GM19467 (cell line): ENCODE data around the gene IQCH.

Source experiments
- ATAC-seq: cut with Tn5 transposase; IDR thresholded peaks from one replicate; pipeline ENCODE4 v1.9.1; 2021; ENCODE audit warnings: mild to moderate bottlenecking, moderate library complexity; ENCODE audit not compliant: unreplicated experiment

The IQCH gene

GRCh38 chr15:67386947-67387346 is 132.4 kb downstream of the IQCH start:
- ATAC-seq: no peak

GRCh38 chr15:67389975-67390374 is 135.4 kb downstream of the IQCH start:
- no peak for ATAC-seq

- no peak for ATAC-seq
These were observed 140.5 kb downstream of the IQCH start for GRCh38 chr15:67394873-67395639.

GRCh38 chr15:67396114-67396513 is 141.5 kb downstream of the IQCH start:
- no peak for ATAC-seq

- no peak for ATAC-seq
These were observed 142.6 kb downstream of the IQCH start for GRCh38 chr15:67397139-67397538.

GRCh38 chr15:67399925-67400324 is 145.3 kb downstream of the IQCH start:
- no peak for ATAC-seq

- no peak for ATAC-seq
These were observed 146.3 kb downstream of the IQCH start for GRCh38 chr15:67400890-67401289.

GRCh38 chr15:67401336-67401735 is 146.8 kb downstream of the IQCH start:
- no peak for ATAC-seq

DNA sequence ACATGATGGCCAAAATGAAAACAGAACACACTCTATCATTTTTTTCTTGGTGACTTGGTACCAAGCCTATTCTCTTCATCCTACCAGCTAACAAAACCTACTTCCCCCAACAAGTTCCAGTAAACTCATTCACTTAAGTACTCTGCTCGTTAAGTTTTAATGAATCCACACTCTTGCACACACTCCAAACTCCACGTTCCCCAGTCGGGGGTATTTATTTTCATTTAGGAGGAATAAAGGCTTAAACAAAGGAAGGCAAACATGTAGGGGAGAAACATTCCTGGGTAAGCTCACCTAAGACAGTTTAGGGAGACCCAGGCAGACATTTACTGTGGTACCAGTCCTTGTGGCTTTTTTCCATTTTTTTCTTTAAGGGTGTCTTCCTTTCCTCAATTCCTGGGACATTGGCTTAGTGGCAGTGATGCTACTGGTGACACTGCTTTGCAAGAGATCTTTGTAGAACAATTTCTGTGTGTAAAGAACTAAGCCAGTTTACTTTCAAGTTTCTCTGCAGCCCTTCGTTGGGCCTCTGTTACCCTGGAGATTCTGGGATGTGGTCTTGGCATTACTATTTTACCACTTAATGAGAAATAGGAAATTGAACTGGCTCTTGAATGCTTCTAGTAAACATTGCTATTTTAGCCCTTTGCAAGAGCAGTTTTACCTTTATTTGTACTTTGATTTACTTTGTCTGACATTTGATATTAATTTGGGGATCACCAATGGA is 149.0 kb downstream of the IQCH start:
- ATAC-seq: no peak

- no peak for ATAC-seq
These were observed 150.9 kb downstream of the IQCH start for GRCh38 chr15:67405208-67406191.

GRCh38 chr15:67406257-67406861 is 151.8 kb downstream of the IQCH start:
- ATAC-seq: no peak

DNA sequence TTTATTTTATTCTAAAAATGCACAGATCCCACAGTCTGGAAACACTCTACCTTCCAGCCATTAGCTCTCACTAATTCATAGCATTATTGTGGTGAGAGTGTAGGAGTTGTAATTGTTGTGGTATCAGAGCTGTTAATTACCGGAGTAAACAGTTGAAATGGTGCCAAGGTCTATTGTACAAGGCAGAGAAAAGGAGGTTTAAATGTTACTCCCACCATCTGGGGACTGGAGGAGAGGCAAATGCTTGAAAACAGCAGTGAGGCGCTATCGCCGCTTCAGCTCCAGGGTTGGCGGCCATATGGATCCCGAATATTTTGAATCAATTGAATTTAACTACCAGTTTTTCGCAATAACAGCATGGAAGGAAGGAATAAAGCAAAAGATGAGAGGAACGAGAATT is 153.2 kb downstream of the IQCH start:
- ATAC-seq: no peak

DNA sequence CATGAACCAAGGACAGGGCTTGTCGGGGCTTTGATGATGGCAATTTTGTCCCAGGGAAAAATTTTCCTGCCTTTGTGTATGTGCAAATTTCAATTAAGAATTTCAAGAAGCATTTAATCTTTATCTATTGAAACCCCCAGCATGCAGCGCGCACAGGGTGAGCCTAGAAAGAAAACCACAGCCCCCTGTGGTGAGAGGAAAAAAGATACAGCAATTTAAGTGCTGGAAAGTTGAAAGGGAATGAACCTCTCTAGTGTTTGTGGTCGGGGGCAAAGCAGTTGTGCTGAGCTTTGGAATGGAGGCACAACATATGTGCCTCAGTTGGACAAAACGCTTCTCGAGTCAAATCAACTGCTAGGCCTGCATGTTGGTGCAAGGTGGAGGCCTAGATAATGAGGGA is 154.6 kb downstream of the IQCH start:
- no peak for ATAC-seq

DNA sequence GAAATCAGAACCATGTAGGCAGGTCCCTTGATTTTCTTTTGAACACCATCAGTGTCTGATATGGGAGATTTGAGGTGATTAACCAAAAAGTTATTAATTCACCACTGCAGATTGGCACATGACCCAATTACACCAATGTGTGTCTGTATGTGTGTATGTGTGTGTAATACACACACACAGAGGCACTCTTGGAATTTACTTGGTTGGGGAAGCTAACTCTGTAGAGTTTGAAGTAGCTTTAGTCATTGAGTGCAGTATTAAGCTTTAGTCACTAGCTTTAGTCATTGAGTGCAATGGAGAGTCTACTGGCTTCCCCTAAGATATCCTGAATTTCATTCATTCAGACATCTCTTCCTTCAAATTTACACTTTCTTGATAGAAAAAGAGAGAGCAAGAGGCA is 156.9 kb downstream of the IQCH start:
- ATAC-seq: no peak

GRCh38 chr15:67413770-67414390 is 159.3 kb downstream of the IQCH start:
- ATAC-seq: no peak

- no peak for ATAC-seq
These were observed 160.6 kb downstream of the IQCH start for GRCh38 chr15:67415181-67415580.

- no peak for ATAC-seq
These were observed 162.3 kb downstream of the IQCH start for GRCh38 chr15:67416891-67417290.

DNA sequence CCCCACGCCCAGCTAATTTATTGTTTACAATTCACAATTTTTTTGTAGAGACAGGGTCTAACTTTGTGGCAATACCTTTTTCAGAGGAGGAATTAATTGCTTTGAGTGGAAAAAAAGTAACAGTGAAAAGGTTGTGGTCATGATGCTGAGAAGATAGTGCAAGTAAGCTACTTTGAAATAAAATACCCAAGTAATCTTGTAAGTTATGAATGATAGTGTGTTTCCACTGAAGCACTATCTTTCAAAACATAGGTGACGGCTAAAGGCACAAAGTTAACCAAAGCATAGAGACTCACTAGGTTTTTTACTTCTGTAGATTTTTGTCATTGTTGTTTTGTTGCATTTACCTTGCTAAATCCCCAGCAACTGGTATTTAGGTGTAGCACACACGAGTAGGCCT is 165.1 kb downstream of the IQCH start:
- ATAC-seq: no peak

- no peak for ATAC-seq
These were observed 165.6 kb downstream of the IQCH start for GRCh38 chr15:67420137-67420536.

DNA sequence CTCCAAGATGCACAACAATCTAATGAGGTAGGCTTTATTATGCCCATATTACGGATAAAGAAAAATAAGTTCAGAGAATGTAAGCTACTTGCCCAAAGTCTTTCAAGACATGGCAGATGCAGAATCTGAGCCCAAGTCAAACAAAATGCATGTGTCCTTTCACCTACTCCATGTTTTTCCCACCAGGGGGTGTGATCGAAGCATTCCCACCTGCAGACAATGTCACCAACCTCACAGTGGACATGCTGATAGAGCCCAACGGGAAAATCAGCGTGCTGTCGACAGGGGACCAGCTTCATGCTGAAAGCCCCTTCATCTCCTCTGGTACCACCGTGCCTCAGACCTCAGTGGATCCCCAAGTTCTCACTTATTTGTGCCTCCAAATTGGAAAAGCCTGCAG is 166.5 kb downstream of the IQCH start:
- no peak for ATAC-seq
